ENCODE measurements around the gene AKR1B1.
"Not testable (repeated sequence)": the region's sequence is repeated elsewhere in the genome, so short reads cannot be mapped to it uniquely, and the experiment has no call there.

AKR1B1 gene

GRCh38 chr7:134458806-134459698 is at the start of gene AKR1B1:
TSS of gene AKR1B1 (minus strand) at chr7:134459100. CDS start at chr7:134459062, 38 bp downstream.
- DNase-seq = peak; percentile 90 to 94

DNA sequence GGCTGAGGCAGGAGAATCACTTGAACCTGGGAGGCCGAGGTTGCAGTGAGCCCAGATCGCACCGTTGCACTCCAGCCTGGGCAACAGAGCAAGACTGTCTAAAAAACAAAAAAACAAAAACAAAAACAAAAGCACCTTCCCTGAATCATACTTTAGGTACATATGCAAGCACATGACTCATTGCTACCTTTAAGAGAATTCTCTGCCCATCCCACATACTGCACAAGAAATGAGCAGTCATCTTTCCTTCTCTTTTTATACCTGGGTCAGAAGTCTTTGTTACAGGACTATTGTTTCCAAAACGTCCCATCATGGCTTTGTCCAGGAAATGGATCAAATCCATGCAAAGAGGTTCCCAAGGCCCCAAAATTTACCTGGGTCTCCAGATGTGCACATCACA is 47.0 kb upstream of the AKR1B1 start:
- no peak for DNase-seq

DNA sequence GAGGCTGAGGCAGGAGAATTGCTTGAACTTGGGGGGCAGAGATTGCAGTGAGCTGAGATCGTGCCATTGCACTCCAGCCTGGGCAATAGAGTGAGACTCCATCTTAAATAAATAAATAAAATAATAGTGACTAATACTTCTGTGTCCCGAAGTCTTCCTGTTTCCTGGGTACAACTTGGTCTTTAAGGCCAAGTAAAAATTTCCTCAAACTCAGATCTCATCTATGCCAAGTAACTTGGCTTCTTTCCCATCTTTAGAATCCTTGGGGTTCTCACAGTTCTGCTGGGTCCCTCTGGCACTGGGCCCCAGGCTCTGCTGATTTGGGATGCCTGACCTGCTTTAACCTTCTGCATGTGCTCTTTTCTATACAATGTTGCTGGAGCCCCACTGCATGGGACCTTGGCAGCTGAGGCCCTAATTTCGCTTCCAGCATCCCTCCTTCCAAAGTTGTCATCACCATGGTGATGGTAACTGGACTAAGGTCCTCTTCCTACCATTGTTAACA is 45.8 kb upstream of the AKR1B1 start:
- no peak for DNase-seq

- no peak for DNase-seq
Observed at GRCh38 chr7:134502463-134503371, 43.8 kb upstream of the AKR1B1 start.

GRCh38 chr7:134500982-134501381 is 42.1 kb upstream of the AKR1B1 start:
- DNase-seq = no peak

- no peak for DNase-seq
Observed at GRCh38 chr7:134500406-134500805, 41.5 kb upstream of the AKR1B1 start.

GRCh38 chr7:134495546-134495945 is 36.6 kb upstream of the AKR1B1 start:
- no peak for DNase-seq

DNA sequence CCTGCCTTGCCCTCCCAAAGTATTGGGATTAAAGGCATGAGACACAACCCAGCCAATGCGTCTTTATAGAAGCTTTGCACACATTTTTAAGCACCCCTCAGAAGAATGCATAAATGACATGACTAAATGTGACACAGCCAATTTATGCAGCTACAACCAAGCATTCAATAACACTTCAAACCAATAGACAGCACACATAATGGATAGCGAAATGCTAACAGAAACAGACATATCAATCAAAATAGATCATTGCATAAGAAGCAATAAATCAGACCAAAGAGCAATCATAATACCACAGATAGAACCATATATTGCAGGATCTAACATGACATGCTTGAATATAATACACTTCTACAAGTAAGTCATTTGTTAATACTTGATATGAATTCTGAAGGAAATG is 34.2 kb upstream of the AKR1B1 start:
- no peak for DNase-seq

GRCh38 chr7:134487721-134488120 is 28.8 kb upstream of the AKR1B1 start:
- not testable (repeated sequence) for DNase-seq

DNA sequence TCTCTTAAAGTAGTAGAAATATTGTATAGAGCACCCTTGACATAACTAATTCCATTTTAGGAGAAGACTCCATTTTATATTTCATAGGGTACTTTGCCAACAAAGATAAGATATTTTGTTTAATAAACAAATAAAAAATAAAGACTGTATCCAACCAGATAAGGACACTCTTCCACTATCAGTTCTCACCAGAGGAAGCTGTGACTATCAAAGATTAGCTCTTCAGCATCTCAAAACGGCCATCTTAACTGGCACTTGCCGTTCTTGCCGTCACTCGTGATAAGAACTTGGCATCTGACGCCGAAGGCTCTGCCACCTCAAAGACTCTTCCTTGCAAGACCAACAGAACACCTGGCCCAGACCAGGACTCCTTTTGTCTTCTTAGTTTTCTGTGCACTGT is 26.3 kb upstream of the AKR1B1 start:
- no peak for DNase-seq

DNA sequence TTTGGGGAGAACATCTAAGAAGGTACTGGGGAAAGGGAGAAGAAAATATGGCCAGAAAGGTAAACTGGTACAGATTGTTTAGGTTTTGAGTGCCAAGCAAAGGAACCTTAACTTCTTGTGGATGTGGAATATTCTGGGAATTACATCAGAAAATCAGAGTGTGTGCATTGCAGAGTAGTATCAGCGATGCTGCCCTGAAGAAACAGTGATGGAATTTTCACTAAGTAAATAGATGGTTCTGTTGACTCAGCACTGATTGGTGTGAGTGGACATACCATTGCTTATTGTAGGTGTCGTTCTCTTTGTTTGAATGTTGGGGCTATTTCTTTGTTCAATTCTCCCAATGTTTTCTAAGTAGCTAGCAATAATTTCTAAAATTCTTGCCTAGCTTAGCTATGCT is 24.4 kb upstream of the AKR1B1 start:
- no peak for DNase-seq

GRCh38 chr7:134482858-134483257 is 24.0 kb upstream of the AKR1B1 start:
- no peak for DNase-seq

- DNase-seq = no peak
Observed at GRCh38 chr7:134481167-134481566, 22.3 kb upstream of the AKR1B1 start.

GRCh38 chr7:134480730-134481129 is 21.8 kb upstream of the AKR1B1 start:
- DNase-seq = no peak

DNA sequence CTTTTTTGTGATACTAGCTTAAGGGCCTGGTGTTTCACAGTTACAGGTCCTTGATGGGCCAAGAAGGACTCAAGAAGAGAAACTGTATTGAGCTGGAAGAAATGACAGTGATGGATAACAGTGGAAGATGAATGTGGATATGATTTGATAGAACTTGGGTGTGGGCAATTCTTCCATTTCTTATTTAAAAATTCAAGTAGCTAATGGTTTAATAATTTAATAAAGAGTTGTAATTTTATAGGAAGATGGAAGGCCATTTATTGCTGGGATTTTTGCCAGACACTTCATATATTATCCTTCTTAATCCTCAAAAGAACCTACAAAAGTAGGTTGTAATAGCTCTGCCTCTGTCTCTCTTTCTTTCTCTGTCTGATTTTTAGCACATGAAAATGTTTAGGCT is 21.3 kb upstream of the AKR1B1 start:
- no peak for DNase-seq

DNA sequence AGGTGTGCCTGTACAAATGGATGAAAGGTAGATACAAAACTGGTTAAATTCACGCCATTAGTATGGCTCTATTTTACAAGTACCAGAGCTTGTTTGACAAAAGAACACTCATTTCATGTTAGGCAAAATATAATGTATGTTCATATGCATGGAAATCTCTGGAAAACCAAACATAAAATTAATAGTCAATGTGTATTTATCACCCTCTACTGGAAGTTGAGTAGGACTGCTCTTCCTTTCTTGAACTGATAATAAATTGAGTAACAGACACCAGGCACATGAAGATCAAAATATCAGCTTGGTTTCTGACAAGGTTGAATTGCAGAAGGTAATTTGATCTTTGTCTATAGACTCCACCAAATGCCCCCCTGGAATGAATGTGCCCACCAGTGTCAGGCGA is 19.8 kb upstream of the AKR1B1 start:
- no peak for DNase-seq

DNA sequence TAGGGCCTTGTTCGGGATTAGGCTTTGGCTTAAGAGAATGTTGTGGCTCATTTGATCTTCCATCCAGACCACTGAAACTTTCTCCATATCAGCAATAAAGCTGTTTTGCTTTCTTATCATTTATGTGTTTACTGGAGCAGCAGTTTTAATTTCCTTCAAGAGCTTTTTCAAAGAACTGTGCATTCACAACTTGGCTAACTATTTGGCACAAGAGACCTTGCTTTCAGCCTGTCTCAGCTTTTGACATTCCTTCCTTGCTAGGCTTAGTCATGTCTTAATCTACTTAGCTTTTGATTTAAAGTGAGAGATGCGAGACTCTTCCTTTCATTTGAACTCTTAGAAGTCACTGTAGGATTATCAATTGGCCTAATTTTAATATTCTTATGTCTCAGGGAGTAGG is 19.1 kb upstream of the AKR1B1 start:
- no peak for DNase-seq

- DNase-seq = no peak
Observed at GRCh38 chr7:134476044-134476443, 17.1 kb upstream of the AKR1B1 start.

- DNase-seq = no peak
Observed at GRCh38 chr7:134474828-134475227, 15.9 kb upstream of the AKR1B1 start.

- no peak for DNase-seq
Observed at GRCh38 chr7:134473861-134474291, 15.0 kb upstream of the AKR1B1 start.

DNA sequence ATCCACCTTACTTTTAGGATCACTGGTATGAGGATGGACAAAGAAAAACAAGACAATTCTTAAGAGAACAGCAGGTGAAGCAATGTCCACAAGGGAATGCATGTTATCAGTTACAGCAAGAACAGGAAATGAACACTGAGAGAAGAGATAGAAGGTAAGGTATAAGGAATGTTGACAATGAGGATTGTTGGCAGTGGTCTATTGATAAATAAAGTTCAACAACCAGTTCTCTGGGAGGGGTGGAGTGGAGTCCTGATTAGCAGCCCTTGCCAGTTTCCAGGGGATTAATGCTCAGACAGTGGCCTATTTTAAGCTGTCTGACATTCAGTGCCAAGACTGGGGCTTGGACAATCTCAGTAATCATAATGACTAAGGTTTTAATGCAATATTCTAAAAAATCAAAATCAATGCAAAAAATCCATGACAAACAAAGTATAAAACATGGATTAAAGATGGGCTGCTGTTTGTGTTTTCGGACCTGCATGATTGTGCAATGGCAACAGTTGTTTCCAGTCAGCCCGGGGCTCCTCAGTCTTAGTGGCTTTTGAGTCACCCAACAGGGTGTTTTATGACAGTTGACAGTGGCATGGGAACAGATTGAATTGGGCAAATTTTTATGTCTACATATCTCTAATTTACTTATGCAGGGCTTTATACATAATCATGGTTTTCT is 13.8 kb upstream of the AKR1B1 start:
- DNase-seq = no peak

DNA sequence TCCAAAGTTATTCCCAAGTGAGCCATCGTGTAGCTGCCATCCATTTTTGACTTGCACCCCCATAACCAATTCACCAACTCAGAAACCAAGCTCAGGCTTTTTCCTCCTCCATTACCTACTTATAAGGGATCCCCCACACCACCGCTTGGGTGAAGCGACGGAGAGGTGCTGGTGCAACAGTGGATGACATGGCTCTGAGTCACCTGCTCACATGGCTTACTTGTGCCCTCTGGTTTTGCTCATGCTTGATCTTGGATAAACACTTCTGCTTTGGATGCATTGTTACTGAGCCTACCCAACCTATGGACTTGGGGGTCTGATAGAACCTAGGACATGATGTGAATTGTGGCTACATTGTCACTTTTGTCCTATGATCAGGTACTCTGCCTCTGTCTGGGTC is 12.0 kb upstream of the AKR1B1 start:
- no peak for DNase-seq

- peak in 1 of 2 experiments; percentile 7 for DNase-seq
Observed at GRCh38 chr7:134469622-134470021, 10.7 kb upstream of the AKR1B1 start.
